Vagina (tissue), 2 donors: ENCODE data around the gene SOX1.

Source experiments
- POLR2A ChIP-seq, 2 donors: fragments of 450-650 bp; IDR thresholded peaks; one replicate each; pipeline ENCODE4 v1.6.1; 2017; ENCODE audit warnings: antibody characterized with exemption in 2 of 2, mild to moderate bottlenecking in 2 of 2, moderate library complexity in 2 of 2
- POLR2AphosphoS5 ChIP-seq, 2 donors: sonication (generic); formaldehyde crosslinking; IDR thresholded peaks; one replicate each; pipeline ENCODE4 v1.9.0; 2017; ENCODE audit warnings: antibody characterized with exemption in 2 of 2, mild to moderate bottlenecking in 2 of 2, low read depth in 1 of 2; ENCODE audit not compliant: insufficient read depth in 1 of 2
- TF ChIP-seq, protein P1 (sequence below), 3 experiments: fragments of 450-650 bp in 2 of 3; fragments of 200-600 bp in 1 of 3; sonication (generic) in 1 of 3; IDR thresholded peaks; one replicate each; pipeline ENCODE4 v1.5.1; 2017 to 2019; ENCODE audit warnings: antibody characterized with exemption in 3 of 3, mild to moderate bottlenecking in 2 of 3, moderate library complexity in 2 of 3

DNA sequence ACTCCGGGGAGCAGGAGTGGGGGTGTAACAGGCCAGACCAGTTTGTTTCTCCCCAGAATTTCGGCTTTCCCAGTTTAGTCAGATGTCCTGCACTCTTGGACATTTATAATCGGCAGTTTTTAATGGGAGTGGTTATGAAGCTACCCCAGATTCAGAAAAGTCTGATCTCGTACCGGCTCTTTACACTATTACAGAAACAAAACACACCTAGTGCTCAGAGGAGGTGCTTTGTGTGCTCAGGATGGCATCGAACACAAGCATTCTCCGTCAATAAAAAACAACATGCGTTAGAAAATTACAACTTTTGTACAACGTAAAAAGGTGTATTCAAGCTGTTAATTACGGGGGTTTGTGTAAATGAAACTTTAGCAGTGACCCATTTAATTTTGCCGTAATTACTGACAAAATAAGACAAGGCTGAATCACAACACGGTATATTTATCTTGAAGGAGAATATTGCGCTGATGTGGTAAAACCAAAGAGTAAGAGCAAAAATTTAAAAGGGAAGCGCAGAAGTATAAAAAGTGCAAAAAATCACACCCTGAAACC, 6.6 kb upstream of the SOX1 start:
- TF ChIP-seq, protein P1, sequence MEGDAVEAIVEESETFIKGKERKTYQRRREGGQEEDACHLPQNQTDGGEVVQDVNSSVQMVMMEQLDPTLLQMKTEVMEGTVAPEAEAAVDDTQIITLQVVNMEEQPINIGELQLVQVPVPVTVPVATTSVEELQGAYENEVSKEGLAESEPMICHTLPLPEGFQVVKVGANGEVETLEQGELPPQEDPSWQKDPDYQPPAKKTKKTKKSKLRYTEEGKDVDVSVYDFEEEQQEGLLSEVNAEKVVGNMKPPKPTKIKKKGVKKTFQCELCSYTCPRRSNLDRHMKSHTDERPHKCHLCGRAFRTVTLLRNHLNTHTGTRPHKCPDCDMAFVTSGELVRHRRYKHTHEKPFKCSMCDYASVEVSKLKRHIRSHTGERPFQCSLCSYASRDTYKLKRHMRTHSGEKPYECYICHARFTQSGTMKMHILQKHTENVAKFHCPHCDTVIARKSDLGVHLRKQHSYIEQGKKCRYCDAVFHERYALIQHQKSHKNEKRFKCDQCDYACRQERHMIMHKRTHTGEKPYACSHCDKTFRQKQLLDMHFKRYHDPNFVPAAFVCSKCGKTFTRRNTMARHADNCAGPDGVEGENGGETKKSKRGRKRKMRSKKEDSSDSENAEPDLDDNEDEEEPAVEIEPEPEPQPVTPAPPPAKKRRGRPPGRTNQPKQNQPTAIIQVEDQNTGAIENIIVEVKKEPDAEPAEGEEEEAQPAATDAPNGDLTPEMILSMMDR (IDR thresholded peaks at IDR 0.05), result no peak
- TF ChIP-seq POLR2A (IDR thresholded peaks at IDR 0.05) (no peak), POLR2AphosphoS5 (IDR thresholded peaks at IDR 0.05; ENCODE audit: insufficient read depth in 1 of 2, low read depth in 1 of 2) (no peak)
